OCI-LY3 (cell line): ENCODE data around the gene USP54.

ENCODE experiments used
- H2AFZ ChIP-seq: fragments of 200-600, 300-600 bp; shearing (Covaris generic); 2 replicates; pipeline ENCODE4 v1.6.0; 2014; ENCODE audit warnings: antibody characterized with exemption, low read depth, low read length
- H3K27ac ChIP-seq: fragments of 200-600, 300-600 bp; sonication (generic); 2 replicates; pipeline ENCODE4 v1.5.1; 2014; ENCODE audit warnings: mild to moderate bottlenecking, low read length, moderate library complexity, mixed read lengths
- H3K27me3 ChIP-seq: fragments of 200-600, 300-600 bp; sonication (generic); 2 replicates; pipeline ENCODE4 v1.6.1; 2014; ENCODE audit warnings: low read depth, low read length, mixed read lengths
- H3K36me3 ChIP-seq: fragments of 200-600, 300-600 bp; sonication (generic); replicated peaks from 2 replicates; pipeline ENCODE3; 2014; ENCODE audit warnings: low read depth, low read length, mixed read lengths
- H3K4me1 ChIP-seq: fragments of 300-600, 200-600 bp; sonication (generic); 2 replicates; pipeline ENCODE4 v1.6.1; 2014; ENCODE audit warnings: low read length, mixed read lengths
- H3K4me2 ChIP-seq: fragments of 200-600, 300-600 bp; sonication (generic); 2 replicates; pipeline ENCODE4 v1.6.1; 2014; ENCODE audit warnings: low read length, mixed read lengths
- H3K4me3 ChIP-seq: fragments of 300-600, 200-600 bp; sonication (generic); 2 replicates; pipeline ENCODE4 v1.5.1; 2014; ENCODE audit warnings: antibody characterized with exemption, mild to moderate bottlenecking, low read length, moderate library complexity
- H3K79me2 ChIP-seq: fragments of 300-600, 200-600 bp; shearing (Covaris generic); 2 replicates; pipeline ENCODE4 v1.6.1; 2014; ENCODE audit warnings: mild to moderate bottlenecking, low read length, mixed read lengths
- H3K9ac ChIP-seq: fragments of 300-600, 200-600 bp; shearing (Covaris generic); 2 replicates; pipeline ENCODE4 v1.6.0; 2014; ENCODE audit warnings: mild to moderate bottlenecking, low read length, moderate library complexity
- H3K9me3 ChIP-seq: fragments of 200-600, 300-600 bp; shearing (Covaris generic); 2 replicates; pipeline ENCODE4 v1.6.1; 2014; ENCODE audit warnings: low read length, mixed read lengths; ENCODE audit not compliant: insufficient read depth
- H4K20me1 ChIP-seq: fragments of 200-600, 300-600 bp; sonication (generic); 2 replicates; pipeline ENCODE4 v1.6.1; 2016; ENCODE audit warnings: low read length, mixed read lengths; ENCODE audit not compliant: insufficient read depth
- CTCF ChIP-seq: fragments of 200-600, 300-600 bp; sonication (generic); IDR thresholded peaks from 2 replicates; pipeline ENCODE4 v1.5.1; 2014; ENCODE audit warnings: antibody characterized with exemption, low read length, low read depth
- EZH2phosphoT487 ChIP-seq: fragments of 200-600 bp; shearing (Covaris generic); IDR thresholded peaks from 2 replicates; pipeline ENCODE4 v1.6.1; 2018; ENCODE audit warnings: antibody characterized with exemption, mixed run types, low read depth

USP54 gene

DNA sequence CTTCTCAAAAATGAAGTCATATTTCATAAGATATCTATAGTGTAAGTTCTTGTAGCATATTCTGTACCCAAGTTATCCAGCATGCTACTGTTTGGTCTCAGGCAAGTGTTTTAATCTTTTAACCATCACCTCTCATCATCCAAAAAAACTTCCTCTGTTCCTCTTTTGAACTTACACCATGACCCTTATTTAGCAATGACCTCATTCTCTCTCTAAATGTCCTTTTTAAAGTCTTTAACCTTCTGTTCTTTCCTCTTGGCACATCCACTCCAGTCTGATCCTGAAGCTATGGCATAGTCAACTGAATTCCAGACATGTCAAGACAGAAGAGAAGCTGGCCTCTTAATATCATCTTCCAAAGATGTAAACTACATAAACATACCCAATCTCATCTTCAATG lies 121.6 kb downstream of the USP54 start:
- H3K9me3 ChIP-seq, result no peaks in the 10 kb centered on the region
- H3K27me3 ChIP-seq, result no peaks in the 10 kb centered on the region
- no peak overlapping the region for H3K4me3 ChIP-seq
- H3K36me3 ChIP-seq, result peaks cover 3% of the 10 kb centered on the region
- no peak overlapping the region for H3K9ac ChIP-seq
- no peaks in the 10 kb centered on the region for H4K20me1 ChIP-seq
- H3K4me2 ChIP-seq, result no peak overlapping the region
- H3K4me1 ChIP-seq, result peaks cover 8% of the 10 kb centered on the region
- H2AFZ ChIP-seq, result no peak overlapping the region
- no peak for TF ChIP-seq EZH2phosphoT487
- TF ChIP-seq CTCF, result no peak
- no peaks in the 10 kb centered on the region for H3K79me2 ChIP-seq
- no peak overlapping the region for H3K27ac ChIP-seq

- Histone ChIP-seq H4K20me1 (no peaks in the 10 kb centered on the region), H3K79me2 (no peaks in the 10 kb centered on the region), H3K4me1 (peaks cover 8% of the 10 kb centered on the region), H3K27ac (no peak overlapping the region), H3K36me3 (peaks cover 2% of the 10 kb centered on the region), H3K27me3 (no peaks in the 10 kb centered on the region), H3K4me3 (no peak overlapping the region), H3K4me2 (no peak overlapping the region), H3K9ac (no peak overlapping the region), H3K9me3 (no peaks in the 10 kb centered on the region), H2AFZ (no peak overlapping the region)
- no peak for TF ChIP-seq CTCF
- TF ChIP-seq EZH2phosphoT487, result no peak
Measured at GRCh38 chr10:73467206-73467605, 123.9 kb downstream of the USP54 start.

DNA sequence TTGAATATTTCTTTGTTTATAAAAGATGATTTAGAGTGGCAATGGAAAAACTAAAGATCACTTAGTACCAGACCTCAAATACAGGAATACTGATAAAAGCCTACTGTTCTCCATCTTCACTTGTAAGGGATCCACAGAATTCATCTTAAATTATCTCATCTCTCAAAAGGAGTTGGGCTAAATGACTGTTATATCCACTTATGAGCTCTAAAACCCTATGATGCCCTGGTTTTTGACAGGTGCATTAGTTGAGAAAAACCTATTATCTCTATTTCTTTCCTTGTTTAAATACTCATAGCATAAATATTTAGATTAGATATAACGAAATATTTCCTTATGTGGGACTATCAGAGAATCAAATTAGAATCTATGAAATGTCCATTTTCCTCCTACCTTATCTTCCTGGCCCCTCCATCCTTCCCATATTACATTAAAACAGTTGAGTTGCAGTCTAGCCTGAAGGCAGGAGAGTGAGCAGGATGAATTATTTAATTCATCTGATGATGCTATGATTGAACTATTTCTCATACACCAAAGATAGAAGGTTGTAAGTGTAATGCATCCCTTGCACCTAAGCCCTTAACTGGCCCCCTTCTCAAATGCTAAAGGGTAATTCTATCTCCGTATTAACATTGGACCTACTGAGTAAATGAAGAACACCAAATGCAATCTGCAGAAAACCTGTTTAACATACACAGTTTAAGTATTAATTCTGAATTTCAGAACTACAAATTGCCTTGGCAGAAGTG lies 125.0 kb downstream of the USP54 start:
- Histone ChIP-seq H3K4me3 (no peak overlapping the region), H3K4me2 (no peak overlapping the region), H2AFZ (no peak overlapping the region), H3K27me3 (no peaks in the 10 kb centered on the region), H3K9me3 (no peaks in the 10 kb centered on the region), H3K9ac (no peak overlapping the region), H3K36me3 (peaks cover 2% of the 10 kb centered on the region), H4K20me1 (no peaks in the 10 kb centered on the region), H3K79me2 (no peaks in the 10 kb centered on the region), H3K27ac (no peak overlapping the region), H3K4me1 (peaks cover 8% of the 10 kb centered on the region)
- TF ChIP-seq EZH2phosphoT487, result no peak
- no peak for TF ChIP-seq CTCF

DNA sequence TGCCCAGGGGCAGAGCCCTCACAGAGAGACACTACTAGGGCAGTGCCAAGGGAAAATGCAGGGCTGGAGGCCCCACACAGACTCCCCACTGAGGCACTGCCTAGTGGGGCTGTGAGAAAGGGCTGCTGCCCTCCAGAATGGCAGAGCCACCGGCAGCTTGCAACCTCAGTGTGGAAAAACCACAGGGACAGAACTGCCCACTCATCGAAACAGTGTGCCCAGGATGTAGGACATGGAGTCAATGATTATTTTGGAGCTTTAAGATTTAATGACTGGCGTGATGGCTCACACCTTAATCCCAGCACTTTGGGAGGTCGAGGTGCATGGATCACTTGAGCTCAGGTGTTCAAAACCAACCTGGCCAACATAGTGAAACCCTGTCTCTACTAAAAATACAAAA lies 130.2 kb downstream of the USP54 start:
- no peak overlapping the region for H3K4me2 ChIP-seq
- H3K36me3 ChIP-seq, result no peaks in the 10 kb centered on the region
- H2AFZ ChIP-seq, result no peak overlapping the region
- no peaks in the 10 kb centered on the region for H3K79me2 ChIP-seq
- no peaks in the 10 kb centered on the region for H3K4me1 ChIP-seq
- TF ChIP-seq EZH2phosphoT487, result no peak
- no peak for TF ChIP-seq CTCF
- no peaks in the 10 kb centered on the region for H3K27me3 ChIP-seq
- H3K9me3 ChIP-seq, result no peaks in the 10 kb centered on the region
- no peak overlapping the region for H3K4me3 ChIP-seq
- H4K20me1 ChIP-seq, result no peaks in the 10 kb centered on the region
- no peak overlapping the region for H3K27ac ChIP-seq
- no peak overlapping the region for H3K9ac ChIP-seq
